CD1c-positive myeloid dendritic cell (primary cell): ENCODE measurements around the gene DENND6B.

ENCODE experiments used
- DNase-seq: peaks from one replicate; pipeline ENCODE4 v3.0.0-alpha.2; 2016; ENCODE audit errors: extremely low spot score

Gene DENND6B

GRCh38 chr22:50304528-50305392, 22.1 kb downstream of the DENND6B start:
- DNase-seq: peak; percentile 82

- peak; percentile 77 for DNase-seq
Observed at GRCh38 chr22:50303848-50304527, 22.8 kb downstream of the DENND6B start.

- DNase-seq: no peak
Observed at GRCh38 chr22:50303515-50303847, 23.3 kb downstream of the DENND6B start.

- DNase-seq: no peak
Observed at GRCh38 chr22:50302564-50302963, 24.2 kb downstream of the DENND6B start.

- DNase-seq: peak; percentile 48
Observed at GRCh38 chr22:50302041-50302541, 24.7 kb downstream of the DENND6B start.

- no peak for DNase-seq
Observed at GRCh38 chr22:50301581-50301991, 25.2 kb downstream of the DENND6B start.

- DNase-seq: no peak
Observed at GRCh38 chr22:50300620-50301257, 26.1 kb downstream of the DENND6B start.

- DNase-seq: no peak
Observed at GRCh38 chr22:50299785-50300619, 26.8 kb downstream of the DENND6B start.

- no peak for DNase-seq
Observed at GRCh38 chr22:50298937-50299784, 27.7 kb downstream of the DENND6B start.

- DNase-seq: no peak
Observed at GRCh38 chr22:50298266-50298637, 28.6 kb downstream of the DENND6B start.

GRCh38 chr22:50297510-50298265, 29.1 kb downstream of the DENND6B start:
- no peak for DNase-seq

GRCh38 chr22:50296658-50297490, 29.9 kb downstream of the DENND6B start:
- DNase-seq: no peak

GRCh38 chr22:50294319-50294656, 32.5 kb downstream of the DENND6B start:
- no peak for DNase-seq

- DNase-seq: peak; percentile 48
Observed at GRCh38 chr22:50293441-50294318, 33.1 kb downstream of the DENND6B start.

GRCh38 chr22:50292643-50293440, 34.0 kb downstream of the DENND6B start:
- peak; percentile 15 for DNase-seq

GRCh38 chr22:50289942-50290630, 36.7 kb downstream of the DENND6B start:
- no peak for DNase-seq
